ENCODE results near the gene CREBL2.
A peak's percentile ranks its signal among the peaks of the same experiment; 100 is the strongest.
"Not testable (repeated sequence)": the region's sequence is repeated elsewhere in the genome, so short reads cannot be mapped to it uniquely, and the experiment has no call there.

CREBL2 gene, protein sequence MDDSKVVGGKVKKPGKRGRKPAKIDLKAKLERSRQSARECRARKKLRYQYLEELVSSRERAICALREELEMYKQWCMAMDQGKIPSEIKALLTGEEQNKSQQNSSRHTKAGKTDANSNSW

DNA sequence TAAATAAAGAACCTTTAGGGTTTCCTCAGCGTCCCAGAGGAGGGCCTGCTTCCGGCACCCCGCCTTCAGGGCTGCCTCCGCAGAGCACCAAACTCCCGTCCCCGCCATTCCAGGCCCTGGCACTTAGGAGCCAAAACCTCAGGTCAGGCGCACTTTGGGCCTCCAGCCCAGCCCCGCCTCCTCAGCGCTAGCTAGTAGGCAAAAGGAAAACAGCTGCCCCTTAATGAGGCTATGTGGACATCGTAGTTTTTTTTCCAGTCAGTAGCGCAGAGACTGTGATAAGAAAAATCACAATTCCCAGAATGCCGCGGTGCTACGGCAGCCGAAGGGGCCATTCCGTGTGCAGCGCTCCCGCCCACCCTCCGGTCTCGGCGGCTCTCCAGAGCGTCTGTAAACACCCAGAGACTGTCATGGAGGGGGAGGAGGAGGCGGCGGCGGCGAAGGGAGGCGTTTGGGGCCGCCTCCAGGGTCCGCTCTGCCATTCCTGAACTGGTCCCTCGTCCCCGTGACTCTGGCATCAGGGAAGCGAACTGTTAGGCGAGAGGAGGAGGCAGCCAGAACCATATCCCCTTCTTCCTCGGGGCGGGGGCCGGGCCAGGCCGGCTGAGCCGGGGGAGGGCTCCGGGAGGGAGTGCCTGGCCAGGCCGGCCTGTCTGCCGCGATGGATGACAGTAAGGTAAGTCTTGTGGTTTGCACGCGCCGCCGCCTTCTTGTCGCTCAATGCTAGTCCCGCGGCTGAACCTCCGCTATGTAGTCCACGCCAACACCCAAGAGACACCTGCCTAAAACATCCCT is at the start of gene CREBL2:
TSS of gene CREBL2 (plus strand) at position 365 of the 795 bp plus-strand sequence. CDS start at position 662, 297 bp downstream.
- peak; percentile 83 for DNase-seq

DNA sequence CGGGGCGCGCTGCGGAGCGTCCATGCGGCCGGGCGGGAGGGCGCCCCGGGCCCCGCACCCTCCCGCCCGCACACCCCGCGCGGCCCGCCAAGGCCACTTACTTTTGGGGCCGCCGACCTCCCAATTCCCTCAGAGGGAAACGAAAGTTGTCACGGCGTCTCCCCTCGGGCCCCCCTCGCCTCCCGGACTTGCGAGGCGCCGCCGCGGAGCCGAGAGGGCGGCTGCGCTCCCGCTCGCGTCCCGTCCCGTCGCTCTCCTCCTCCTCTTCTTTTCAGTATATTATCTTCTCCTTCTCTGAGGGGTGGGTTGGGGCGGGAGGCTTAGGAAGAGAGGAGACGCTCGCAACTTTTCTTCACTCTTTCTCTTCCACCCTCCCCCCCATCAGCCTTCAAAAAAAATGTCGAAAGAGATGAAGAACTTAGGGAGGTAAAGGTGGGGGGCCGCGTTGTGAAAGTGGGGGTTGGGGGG is 49.6 kb upstream of the CREBL2 start:
- no peak for DNase-seq

DNA sequence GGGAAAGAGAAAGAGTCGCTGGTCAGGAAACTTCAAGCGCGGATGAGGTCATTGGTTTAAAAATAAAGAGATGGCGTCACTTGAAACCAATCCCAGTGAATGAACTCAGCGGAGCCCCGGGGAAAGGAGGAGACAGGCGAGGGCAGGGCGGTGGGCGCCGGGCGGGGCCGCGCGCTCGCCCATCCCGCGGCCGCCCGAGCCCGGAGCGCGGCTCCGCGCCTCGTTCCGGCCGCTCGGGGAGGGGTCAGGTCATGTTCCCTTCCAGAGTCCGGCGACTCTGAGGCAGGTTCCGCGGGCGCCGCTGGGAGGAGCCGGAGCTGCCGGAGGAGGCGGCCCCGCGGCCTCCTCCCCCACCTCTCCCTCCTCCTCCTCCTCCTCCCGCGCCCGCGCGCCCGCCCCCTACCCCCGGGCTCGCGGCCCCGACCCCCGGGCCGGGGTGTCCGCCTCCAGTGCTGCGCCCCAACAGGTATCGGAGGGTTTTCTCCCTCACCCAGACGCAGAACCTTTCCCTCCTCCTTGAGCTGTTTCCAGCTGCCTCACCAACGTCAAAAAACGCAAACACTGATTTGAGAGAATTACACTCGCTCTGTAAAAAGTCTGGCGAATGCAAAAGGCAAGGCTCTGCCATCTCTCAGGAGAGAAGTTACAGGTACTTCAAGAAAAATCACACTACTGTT is 49.0 kb upstream of the CREBL2 start, which contains the start of gene DUSP16:
TSS of gene DUSP16 (minus strand) at position 279 of the 677 bp plus-strand sequence. CDS start 41,765 bp downstream, outside the sequence.
- DNase-seq: peak; percentile 48

DNA sequence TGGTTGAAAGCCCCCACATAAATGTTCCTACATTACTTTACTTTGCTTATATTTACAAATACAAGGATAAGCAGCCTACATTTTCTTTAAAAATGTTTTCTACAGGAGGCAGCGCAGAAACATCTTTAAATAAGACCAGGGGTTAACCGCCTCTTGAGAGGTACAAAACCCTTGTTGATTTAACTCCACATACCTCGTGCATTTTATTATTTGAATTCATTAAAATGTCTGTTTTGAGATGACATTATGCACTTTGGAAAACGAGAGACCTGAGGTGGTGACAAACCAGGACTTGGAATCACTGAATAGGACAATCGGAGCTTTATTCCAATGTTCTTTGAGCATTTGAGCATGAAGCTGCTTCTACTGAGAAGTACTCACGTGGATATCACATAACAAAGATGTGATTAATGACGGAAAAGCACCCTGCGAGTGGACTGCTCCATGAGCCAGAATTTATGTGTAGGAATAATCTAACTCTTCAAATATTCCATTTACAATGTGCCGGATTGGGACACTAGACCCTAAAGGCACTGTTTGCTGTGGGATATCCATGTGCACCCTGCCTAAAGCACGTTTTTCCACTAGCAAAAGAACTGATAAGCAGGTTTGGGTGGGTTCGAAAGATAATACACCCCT is 48.3 kb upstream of the CREBL2 start:
- no peak for DNase-seq

DNA sequence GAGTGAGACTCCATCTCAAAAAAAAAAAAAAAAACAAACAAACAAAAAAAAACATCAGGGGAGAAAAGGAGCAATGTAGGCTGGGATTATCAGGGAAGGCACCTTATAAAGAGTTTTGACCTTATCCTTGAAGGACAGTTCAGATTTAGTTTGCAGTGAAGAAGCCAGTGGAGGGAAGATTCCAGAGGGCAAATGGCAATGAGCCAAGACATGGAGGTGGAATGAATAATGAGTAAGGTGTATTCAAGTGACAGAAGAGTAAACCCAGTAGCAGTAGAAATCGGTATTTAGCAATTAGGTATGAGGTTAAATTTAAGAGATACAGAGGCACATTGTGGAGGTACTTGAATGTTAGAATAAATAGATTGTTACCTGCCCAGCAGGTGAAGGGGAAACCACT is 46.8 kb upstream of the CREBL2 start:
- no peak for DNase-seq

DNA sequence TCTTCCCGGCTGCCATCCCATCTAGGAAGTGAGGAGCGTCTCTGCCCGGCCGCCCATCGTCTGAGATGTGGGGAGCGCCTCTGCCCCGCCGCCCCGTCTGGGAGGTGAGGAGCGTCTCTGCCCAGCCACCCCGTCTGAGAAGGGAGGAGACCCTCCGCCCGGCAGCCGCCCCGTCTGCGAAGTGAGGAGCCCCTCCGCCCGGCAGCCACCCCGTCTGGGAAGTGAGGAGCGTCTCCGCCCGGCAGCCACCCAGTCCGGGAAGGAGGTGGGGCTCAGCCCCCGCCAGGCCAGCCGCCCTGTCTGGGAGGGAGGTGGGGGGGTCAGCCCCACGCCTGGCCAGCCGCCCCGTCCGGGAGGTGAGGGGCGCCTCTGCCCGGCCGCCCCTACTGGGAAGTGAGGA is 45.7 kb upstream of the CREBL2 start:
- not testable (repeated sequence) for DNase-seq

DNA sequence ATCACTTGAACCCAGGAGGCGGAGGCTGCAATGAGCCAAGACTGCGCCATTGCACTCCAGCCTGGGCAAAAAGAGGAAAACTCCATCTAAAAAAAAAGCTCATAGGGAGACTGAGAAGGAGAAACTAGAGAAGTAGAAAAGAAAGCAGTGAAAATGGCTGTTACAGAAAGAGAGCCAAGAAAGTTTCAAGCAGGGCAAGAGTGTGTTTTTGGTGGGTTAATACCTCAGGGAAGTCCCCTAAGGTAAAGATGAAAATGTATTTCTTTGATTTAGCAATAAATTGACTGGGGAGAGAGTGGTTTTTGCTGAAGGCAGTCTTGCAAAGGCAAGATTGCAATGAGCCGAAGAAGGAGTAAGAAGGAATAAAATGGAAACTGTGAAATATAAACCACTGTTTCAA is 39.0 kb upstream of the CREBL2 start:
- DNase-seq: no peak

DNA sequence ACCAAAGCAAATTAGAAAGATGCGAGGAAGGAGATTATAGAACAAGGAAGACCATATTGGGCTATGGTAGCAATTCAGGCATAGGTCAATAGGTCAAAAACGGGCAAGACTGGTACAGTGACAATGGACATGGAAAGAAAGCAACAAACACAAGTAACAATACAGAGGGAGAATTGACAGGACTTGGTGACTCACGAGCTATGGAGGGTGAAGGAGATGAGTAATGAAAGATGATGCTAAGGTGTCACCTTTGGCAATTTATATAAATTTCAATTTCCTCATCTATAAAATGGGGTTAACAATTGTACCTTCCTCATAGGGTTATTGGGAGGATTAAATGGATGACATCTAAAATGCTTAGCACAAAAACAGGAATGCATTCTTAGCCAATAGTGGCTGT is 33.9 kb upstream of the CREBL2 start:
- no peak for DNase-seq

DNA sequence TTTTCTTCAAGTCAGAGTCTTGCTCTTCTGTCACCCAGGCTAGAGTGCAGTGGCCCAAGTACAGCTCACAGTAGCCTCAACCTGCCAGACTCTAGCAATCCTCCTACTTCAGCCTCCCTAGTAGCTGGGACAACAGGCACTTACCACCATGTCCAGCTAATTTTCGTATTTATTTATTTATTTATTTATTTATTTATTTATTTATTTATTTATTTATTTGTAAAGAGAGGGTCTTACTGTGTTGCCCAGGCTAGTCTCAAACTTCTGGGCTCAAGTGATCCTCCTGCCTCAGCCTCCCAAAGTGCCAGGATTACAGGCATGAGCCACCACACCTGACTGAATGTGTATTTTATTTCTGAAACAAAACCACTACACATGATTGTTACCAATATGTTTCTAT is 31.0 kb upstream of the CREBL2 start:
- DNase-seq: not testable (repeated sequence)

DNA sequence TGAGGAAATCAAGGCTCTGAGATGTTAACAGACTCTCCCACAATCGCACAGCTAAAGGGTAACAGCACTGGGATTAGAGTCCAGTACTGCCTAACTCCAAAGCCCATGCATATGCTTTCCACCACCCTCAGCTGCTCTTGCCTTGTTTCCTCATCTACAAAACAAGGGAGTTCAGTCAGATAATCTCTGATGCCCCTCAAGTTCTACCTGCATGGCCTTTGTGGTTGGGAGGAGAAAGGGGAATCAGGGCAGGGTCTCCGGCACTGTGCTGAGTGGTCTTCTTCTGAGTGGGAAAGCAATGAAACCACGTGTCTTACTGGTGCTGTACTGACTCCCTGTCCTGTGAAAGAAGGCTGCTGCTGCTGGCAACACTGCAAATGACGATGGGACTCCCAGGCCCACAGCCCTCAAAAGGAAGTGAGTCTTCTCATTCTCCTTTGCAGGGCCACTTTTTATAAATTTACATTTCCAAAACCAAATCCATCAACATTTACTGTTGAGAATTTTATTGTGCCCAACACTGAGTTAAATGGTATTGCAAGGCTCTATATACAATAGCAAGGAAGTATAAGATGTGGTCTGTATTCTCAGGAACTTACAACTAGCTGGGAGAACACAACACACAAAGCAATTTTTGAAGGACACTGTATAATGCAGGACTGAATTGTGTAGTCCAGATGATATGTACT is 29.3 kb upstream of the CREBL2 start:
- no peak for DNase-seq

DNA sequence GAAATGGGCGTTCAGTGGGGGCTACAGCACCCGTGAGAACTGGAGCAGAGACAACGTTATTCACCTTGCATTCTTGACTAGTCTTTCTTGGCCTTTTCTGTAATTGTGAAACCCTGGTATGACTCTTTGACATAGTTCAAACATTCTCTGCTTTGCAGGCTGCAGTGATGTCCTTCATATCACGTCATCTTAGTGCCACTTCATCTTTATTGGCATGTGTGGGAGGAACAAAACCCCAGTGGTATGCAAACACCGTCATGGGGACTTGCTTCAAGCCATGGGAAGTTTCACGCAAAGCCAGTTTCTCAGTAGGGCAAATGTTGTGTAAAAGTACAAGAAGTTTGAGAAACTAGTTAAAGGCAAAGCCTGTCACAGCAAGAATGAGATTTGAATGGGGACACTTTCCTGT is 28.8 kb upstream of the CREBL2 start:
- no peak for DNase-seq

DNA sequence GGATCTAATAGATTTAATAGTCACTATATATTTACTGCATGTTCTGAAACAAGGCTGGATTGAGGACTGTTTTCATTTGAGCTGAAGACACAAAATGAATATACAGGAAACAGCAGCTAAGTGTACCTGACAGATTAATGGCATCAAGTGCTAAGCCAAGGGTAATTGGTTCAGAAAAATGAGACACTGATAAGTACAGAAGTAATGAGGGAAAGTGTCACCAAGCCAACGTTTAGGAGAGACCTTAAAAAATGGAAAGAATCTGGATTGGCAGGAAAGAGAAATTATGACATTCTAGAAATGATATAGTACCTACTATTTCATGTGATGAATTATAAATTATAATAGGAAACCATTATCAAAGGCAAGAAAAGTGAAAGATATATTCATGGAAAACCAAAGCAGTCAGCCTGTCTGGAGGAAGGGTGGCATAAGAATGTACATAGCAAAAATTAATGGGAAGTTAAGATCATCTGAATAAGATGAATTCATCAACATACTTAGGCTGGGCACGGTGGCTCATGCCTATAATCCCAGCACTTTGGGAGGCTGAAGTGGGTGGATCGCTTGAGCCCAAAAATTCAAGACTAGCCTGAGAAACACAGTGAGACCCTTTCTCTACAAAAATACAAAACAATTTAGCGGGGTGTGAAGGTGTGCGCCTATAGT is 28.0 kb upstream of the CREBL2 start:
- no peak for DNase-seq

DNA sequence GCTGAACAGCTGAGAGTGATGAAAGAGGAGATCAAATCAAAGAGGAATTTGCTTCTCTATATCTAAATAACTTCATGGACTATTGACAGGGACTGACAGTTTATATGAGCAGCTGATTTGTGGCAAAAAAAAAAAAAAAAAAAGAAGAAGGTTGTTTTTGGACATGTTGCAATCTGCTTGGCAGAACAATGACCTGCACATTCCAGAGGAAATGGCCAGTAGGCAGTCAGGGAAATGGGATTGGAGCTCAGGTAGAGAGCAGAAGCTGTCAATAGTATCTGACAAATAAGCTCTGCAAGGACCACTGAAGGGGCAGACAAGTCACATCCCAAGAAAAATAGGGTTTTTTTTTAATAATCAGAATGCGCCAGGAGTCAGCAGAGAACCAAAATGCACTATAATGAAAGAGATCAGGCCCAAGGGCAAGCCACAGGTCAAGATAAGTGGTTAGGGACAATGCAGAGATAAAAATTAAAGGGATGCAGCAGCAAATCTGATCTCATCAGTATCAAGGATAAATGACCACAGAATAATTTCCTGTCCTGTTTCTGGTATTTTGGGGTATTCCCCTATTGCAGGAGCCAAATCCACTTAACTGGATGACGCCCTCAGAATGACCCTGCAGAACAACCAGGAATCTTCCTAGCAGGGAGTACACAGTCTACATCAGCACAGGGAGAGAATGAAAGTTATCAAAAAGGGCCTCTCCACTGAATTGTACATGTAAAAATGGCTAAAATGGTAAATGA is 26.4 kb upstream of the CREBL2 start:
- no peak for DNase-seq

DNA sequence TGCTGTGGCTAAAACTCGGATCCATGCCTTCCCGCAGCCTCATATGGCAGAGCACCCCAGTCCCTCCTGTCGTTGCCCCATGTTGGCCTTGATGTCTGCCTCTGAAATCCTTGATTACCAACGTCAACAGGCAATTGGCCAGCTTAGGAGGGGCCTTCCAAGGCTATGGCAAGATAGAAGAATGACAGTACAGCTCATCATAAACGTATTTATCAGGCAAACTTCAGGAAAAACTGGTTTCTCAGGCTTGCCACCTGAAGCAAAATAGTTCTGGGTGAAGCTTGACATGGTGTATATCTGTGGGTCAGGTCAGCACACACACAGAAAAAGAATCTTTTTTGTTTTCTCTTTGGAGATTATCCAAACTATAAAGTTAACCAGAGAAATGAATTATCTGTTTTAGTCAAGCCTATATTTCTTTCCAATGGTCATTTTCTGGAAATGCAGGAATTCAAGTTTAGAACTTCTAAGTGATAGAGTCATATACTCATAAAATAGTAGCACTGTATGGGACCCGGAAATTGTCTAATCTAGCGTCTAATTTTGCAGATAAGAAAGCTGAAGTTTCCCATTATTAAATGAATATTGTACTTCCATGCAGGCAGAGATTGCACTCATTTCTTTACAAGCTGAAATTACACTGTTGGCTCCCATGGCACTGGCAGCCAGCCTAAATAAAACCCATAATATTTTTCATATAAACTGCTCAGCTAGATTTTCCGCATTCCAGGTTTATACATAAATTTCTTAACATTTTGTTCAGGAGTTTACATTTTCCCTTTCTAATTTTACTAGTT is 24.6 kb upstream of the CREBL2 start:
- DNase-seq: peak; percentile 3

DNA sequence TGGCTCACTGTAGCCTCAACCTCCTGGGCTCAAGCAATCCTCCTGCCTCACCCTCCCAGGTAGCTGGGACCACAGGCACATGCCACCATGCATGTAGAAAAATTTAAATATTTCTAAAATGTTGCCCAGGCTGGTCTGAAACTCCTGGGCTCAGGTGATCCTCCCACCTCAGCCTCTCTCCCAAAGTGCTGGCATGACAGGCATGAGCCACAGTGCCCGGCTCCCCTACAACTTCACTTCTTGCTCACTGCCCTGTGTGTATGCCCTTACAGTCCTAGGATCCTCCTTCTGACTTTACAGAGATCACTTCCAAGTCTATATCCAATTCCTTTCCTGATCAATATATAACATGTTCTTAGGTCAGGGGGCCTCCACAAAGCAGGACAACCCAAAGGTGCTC is 23.8 kb upstream of the CREBL2 start:
- no peak for DNase-seq

DNA sequence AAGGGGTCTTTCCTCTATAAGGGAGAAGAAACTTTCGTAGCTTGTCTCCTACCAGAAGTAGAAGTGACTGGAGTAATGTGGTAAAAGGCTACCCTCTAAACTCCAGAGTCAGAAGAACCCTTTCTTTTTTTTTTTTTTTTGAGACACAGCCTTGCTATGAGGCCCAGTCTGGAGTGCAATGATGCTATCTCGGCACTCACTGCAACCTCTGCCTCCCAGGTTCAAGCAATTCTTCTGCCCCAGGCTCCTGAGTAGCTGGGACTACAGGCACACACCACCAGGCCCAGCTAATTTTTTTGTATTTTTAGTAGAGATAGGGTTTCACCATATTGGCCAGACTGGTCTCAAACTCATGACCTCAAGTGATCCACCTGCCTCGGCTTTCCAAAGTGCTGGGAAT is 23.2 kb upstream of the CREBL2 start:
- not testable (repeated sequence) for DNase-seq

DNA sequence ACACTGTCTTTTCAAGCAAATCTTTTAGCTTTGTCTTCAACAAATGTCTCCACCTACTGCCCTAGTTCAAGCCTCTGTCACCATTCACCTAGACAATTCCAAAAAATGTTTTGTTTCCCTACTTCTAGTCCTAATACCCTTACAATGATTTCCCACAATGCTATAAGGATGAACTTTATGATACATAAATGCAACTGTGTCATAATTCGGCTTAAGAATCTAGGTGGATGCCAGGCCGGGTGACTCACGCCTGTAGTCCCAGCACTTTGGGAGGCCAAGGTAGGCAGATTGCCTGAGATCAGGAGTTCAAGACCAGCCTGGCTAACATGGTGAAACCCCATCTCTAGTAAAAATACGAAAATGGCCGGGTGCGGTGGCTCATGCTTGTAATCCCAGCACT is 20.7 kb upstream of the CREBL2 start:
- DNase-seq: no peak

DNA sequence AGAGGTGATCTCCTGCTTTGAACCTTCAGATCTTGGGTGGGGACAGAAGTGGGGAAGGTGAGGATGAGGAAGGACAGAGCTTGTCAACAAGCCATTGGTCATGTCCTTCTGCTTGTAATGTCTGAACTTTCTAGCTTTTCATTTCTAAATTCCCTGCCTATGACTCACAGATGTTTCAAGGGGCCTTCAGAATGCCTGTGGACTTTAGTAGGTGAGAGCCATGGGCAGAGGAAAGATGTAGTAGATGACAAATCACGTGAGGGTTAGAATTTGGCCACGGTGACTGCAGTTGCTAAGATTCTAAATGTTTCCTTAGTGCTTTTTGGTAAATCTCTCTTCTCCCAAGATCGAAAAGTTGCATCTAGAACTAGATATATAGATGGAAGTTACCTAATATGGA is 18.7 kb upstream of the CREBL2 start:
- DNase-seq: no peak

DNA sequence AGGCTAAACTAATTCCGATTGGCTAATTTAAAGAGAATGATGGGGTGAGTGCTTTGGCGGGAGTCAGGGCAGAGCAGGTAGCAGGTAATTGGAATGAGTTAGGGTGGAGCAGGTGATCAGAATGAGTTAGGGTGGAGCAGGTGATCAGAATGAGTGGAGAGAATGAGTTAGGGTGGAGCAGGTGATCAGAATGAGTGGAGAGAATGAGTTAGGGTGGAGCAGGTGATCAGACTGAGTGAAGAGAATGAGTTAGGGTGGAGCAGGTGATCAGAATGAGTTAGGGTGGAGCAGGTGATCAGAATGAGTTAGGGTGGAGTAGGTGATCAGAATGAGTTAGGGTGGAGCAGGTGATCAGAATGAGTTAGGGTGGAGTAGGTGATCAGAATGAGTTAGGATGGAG is 15.7 kb upstream of the CREBL2 start:
- DNase-seq: not testable (repeated sequence)

DNA sequence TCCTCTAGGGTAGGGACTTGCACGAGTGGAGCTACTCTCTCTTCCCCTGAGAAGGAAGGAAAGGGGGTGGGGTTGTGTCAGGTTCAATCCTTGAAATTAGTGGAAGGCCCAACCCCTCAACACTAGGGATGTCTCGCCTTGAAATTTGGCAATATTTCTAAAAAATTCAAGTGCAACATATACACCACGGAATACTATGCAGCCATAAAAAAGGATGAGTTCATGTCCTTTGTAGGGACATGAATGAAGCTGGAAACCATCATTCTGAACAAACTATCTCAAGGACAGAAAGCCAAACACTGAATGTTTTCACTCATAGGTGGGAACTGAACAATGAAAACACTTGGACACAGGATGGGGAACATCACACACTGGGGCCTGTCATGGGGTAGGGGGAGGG is 15.1 kb upstream of the CREBL2 start:
- not testable (repeated sequence) for DNase-seq

DNA sequence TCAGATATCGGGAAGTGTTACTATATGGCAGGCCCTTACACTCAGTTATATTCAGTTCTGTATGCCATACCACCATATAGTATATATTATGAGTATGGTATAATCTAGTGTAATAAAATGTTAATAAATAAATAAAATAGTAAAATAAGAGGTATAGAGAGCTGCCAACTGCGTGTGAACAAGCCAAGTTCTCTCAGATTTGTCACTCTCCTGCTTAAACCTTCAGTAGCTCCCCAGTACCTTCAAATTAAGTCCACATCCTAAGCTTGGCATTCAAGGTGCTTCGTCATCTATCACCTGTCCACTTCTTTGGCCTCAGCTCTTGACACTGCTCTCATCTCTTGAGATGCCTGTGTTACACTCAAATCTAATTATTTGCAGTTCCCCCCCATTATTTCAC is 12.8 kb upstream of the CREBL2 start:
- DNase-seq: no peak

Measured in NCI-H1048 (cell line).